Endodermal cell (in vitro differentiated cells): ENCODE measurements around the gene LRRC27. TPM values are rescaled to one million over a fixed set of nuclear protein-coding genes. Genes with fewer than 3 reads are reported as not detected.

Experiments used
- DNase-seq: peaks from one replicate; pipeline ENCODE4 v3.0.0-alpha.2; 2017
- H3K27ac ChIP-seq: 2 replicates; pipeline ENCODE4 v1.5.1; 2013; ENCODE audit warnings: mild to moderate bottlenecking, low read depth, low read length, moderate library complexity
- H3K27me3 ChIP-seq: 2 replicates; pipeline ENCODE4 v1.6.1; 2013; ENCODE audit warnings: mild to moderate bottlenecking, low read length, moderate library complexity; ENCODE audit not compliant: insufficient read depth, control insufficient read depth, poor library complexity, severe bottlenecking
- H3K36me3 ChIP-seq: 2 replicates; pipeline ENCODE4 v1.7.0; 2013; ENCODE audit warnings: mild to moderate bottlenecking, low read length, moderate library complexity; ENCODE audit not compliant: control insufficient read depth, insufficient read depth
- H3K4me1 ChIP-seq: one replicate; pipeline ENCODE4 v1.7.0; 2013; ENCODE audit warnings: low read length; ENCODE audit not compliant: control insufficient read depth, insufficient read depth
- H3K4me3 ChIP-seq: 2 replicates; pipeline ENCODE4 v1.5.1; 2013; ENCODE audit warnings: mild to moderate bottlenecking, low read length, moderate library complexity
- H3K9ac ChIP-seq: 2 replicates; pipeline ENCODE4 v1.6.1; 2013; ENCODE audit warnings: mild to moderate bottlenecking, low read length, moderate library complexity; ENCODE audit not compliant: poor library complexity, severe bottlenecking; ENCODE audit errors: extremely low read depth
- H3K9me3 ChIP-seq: 2 replicates; pipeline ENCODE4 v1.6.1; 2013; ENCODE audit warnings: mild to moderate bottlenecking, low read length, moderate library complexity; ENCODE audit not compliant: control insufficient read depth
- H3K27ac Mint-ChIP-seq: 2 replicates; pipeline ENCODE4 v1.8.0; 2020; ENCODE audit warnings: mixed read lengths
- H3K27me3 Mint-ChIP-seq: 2 replicates; pipeline ENCODE4 v1.8.0; 2021; ENCODE audit warnings: mild to moderate bottlenecking, mixed read lengths; ENCODE audit not compliant: insufficient read depth
- H3K36me3 Mint-ChIP-seq: 2 replicates; pipeline ENCODE4 v1.8.0; 2020; ENCODE audit warnings: low read depth, mixed read lengths
- H3K4me1 Mint-ChIP-seq: 2 replicates; pipeline ENCODE4 v1.8.0; 2020; ENCODE audit warnings: mixed read lengths
- H3K4me3 Mint-ChIP-seq: 2 replicates; pipeline ENCODE4 v1.8.0; 2020; ENCODE audit warnings: mild to moderate bottlenecking, moderate library complexity, mixed read lengths
- H3K9me3 Mint-ChIP-seq: 2 replicates; pipeline ENCODE4 v1.8.0; 2020; ENCODE audit warnings: mild to moderate bottlenecking, mixed read lengths
- CTCF ChIP-seq: fragments of 200-600 bp; sonication (generic); conservative IDR thresholded peaks from 2 replicates; pipeline ENCODE4 v1.5.0; 2021; ENCODE audit warnings: antibody characterized with exemption, mild to moderate bottlenecking
- WGBS, 2 experiments: methylation state at CpG; one replicate each; pipeline versions ENCODE4 v1.1.5 to v1.1.7; 2013; ENCODE audit warnings: missing lambda C conversion rate in 2 of 2, mixed read lengths in 1 of 2; ENCODE audit not compliant: insufficient coverage in 1 of 2, insufficient read length in 1 of 2; 5-methylcytosine and 5-hydroxymethylcytosine counted together
- total RNA-seq, 2 donors: library from RNA; stranded (reverse); fragmentation: NEBNext Ultra II Directional in 1 of 2; extraction: Animal tissue kit (Norgen Biotek cat#: 25700) in 1 of 2; gene quantifications; 2 replicates in 1 of 2; 3 replicates in 1 of 2; pipeline ENCODE4 v1.2.1, GENCODE V29; 2021

Gene LRRC27
- total RNA-seq, 2 donors from 2014 or later: 10.3 to 14.6 TPM

DNA sequence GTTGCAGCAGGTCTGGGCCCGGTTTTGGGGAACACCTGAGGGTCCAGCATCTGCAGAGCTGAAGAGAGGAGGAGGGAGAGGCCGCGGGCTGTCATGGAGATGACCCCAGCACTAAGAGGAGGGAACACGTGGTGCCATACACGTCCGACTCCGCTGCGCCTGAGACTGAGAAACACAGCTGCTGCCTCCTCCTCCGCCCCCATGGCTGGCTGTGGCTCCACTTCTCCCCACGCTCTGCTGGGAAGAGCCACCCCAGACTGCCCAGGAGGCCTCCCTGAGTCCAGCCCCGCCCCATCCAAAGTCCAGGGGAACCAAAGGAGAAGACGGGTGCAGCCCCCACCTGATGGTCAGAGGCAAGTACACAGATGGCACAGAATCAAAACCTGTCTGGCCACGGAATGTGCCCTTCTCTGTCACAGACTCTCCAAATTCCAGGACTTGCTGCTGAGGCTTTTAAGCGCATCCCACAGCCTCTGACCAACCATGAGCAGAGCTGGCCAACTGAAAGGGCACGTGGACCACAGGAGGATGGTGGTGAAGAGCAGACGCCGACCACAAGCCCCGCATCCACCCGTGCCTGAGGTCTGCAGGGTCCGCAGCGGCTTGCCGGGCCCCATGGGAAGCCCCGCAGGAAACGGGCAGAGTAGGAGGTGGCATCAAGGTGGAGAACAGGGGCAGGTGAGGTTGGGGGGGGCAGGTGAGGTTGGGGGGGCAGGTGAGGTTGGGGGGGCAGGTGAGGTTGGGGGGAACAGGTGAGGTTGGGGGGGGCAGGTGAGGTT, 48.2 kb upstream of the LRRC27 start:
- H3K4me1 ChIP-seq: no peaks in the 10 kb centered on the region
- H3K4me3 ChIP-seq: no peak overlapping the region
- no peaks in the 10 kb centered on the region for H3K4me1 Mint-ChIP-seq
- WGBS, 2 experiments: 93 to 94% methylated on average over 10 to 24 of the region's 24 CpGs
- no peaks in the 10 kb centered on the region for H3K27me3 ChIP-seq
- no peaks in the 10 kb centered on the region for H3K9me3 ChIP-seq
- no peaks in the 10 kb centered on the region for H3K27me3 Mint-ChIP-seq
- no peaks in the 10 kb centered on the region for H3K9me3 Mint-ChIP-seq
- no peak overlapping the region for H3K9ac ChIP-seq
- no peak overlapping the region for H3K4me3 Mint-ChIP-seq
- no peaks in the 10 kb centered on the region for H3K36me3 ChIP-seq
- no peak for TF ChIP-seq CTCF
- H3K27ac Mint-ChIP-seq: no peak overlapping the region
- no peak overlapping the region for H3K27ac ChIP-seq
- DNase-seq: no peak
- H3K36me3 Mint-ChIP-seq: no peaks in the 10 kb centered on the region

DNA sequence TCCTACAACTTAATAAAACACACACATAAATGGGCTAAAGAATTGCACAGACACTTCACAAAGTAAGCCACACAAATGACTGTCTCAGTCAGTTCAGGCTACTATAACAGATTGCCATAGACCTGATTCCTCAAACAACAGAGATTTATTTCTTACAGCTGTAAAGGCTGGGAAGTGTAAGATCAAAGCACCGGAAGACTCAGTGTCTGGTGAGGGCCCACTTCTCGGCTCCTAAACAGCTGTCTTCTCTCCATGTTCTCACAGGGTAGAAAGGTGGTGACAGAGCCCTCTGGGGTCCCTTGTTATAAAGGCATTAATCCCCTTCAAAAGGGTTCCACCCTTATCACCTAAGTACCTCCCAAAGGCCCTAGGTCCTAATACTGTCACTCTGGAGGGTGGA, 42.6 kb upstream of the LRRC27 start:
- Histone ChIP-seq H3K4me1 (no peaks in the 10 kb centered on the region), H3K4me3 (no peak overlapping the region), H3K36me3 (no peaks in the 10 kb centered on the region), H3K27me3 (no peaks in the 10 kb centered on the region), H3K27ac (no peak overlapping the region), H3K9ac (no peak overlapping the region), H3K9me3 (no peaks in the 10 kb centered on the region)
- Mint-ChIP-seq H3K9me3 (no peaks in the 10 kb centered on the region), H3K4me1 (no peaks in the 10 kb centered on the region), H3K4me3 (no peak overlapping the region), H3K36me3 (no peaks in the 10 kb centered on the region), H3K27ac (no peak overlapping the region), H3K27me3 (no peaks in the 10 kb centered on the region)
- 80 to 88% methylated on average over 1 to 2 of the region's 2 CpGs for WGBS, 2 experiments
- no peak for TF ChIP-seq CTCF
- DNase-seq: no peak

DNA sequence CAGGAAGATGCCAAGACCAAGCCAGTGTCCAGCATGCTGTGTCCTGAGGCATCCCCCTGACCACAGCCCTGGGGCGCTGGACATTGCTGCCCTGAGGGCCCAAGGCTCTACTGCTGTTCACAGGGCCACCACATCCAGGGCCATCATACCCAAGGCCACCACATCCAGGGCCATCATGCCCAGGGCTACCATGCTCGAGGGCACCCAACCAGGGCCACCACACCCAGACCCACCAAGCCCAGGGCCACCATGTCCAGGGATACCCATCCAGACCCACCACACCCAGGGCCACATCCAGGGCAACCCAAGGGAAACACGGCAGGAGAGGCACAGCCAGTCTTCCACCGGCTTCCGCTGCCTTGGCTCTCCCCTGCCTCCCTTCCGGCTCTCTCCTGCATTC, 41.4 kb upstream of the LRRC27 start:
- no peaks in the 10 kb centered on the region for H3K27me3 ChIP-seq
- no peak for DNase-seq
- H3K9me3 Mint-ChIP-seq: no peaks in the 10 kb centered on the region
- no peaks in the 10 kb centered on the region for H3K9me3 ChIP-seq
- H3K4me1 ChIP-seq: no peaks in the 10 kb centered on the region
- no peaks in the 10 kb centered on the region for H3K4me1 Mint-ChIP-seq
- H3K4me3 ChIP-seq: no peak overlapping the region
- WGBS, 2 experiments: 94 to 96% methylated on average over 4 to 6 of the region's 6 CpGs
- no peak overlapping the region for H3K4me3 Mint-ChIP-seq
- H3K36me3 Mint-ChIP-seq: no peaks in the 10 kb centered on the region
- H3K27me3 Mint-ChIP-seq: no peaks in the 10 kb centered on the region
- no peak overlapping the region for H3K27ac ChIP-seq
- no peak overlapping the region for H3K27ac Mint-ChIP-seq
- H3K36me3 ChIP-seq: no peaks in the 10 kb centered on the region
- no peak overlapping the region for H3K9ac ChIP-seq
- TF ChIP-seq CTCF: no peak
